Measurements from ENCODE around the gene GPBAR1.

The GPBAR1 gene

GRCh38 chr2:218264773-218265561 is 4.2 kb downstream of the GPBAR1 start:
- H3K9me3 ChIP-seq (ENCODE audit: insufficient read depth, low read length, severe bottlenecking): no peaks in the 10 kb centered on the region
- ATAC-seq (ENCODE audit: insufficient read depth, low read depth) (no peak), DNase-seq (no peak)
- no peak overlapping the region for H2AFZ ChIP-seq (ENCODE audit: low read depth, low read length)
- no peaks in the 10 kb centered on the region for H3K27me3 ChIP-seq (ENCODE audit: insufficient read depth, low read length, poor library complexity)
- peaks cover 20% of the 10 kb centered on the region for H3K4me1 ChIP-seq (ENCODE audit: insufficient read depth, low read length)
- no peak overlapping the region for H3K27ac ChIP-seq (ENCODE audit: low read length)
- H3K4me3 ChIP-seq (ENCODE audit: low read depth in 1 of 2, low read length in 2 of 2): no peak overlapping the region
- H3K4me2 ChIP-seq (ENCODE audit: insufficient read depth, low read length): no peak overlapping the region
- H4K20me1 ChIP-seq (ENCODE audit: insufficient read depth, low read length): peaks cover 31% of the 10 kb centered on the region
- peaks cover 50% of the 10 kb centered on the region for H3K36me3 ChIP-seq (ENCODE audit: insufficient read depth, low read length)
- H3K9ac ChIP-seq (ENCODE audit: low read depth, low read length): no peak overlapping the region
- TF ChIP-seq EZH2 (IDR thresholded peaks at IDR 0.05; ENCODE audit: borderline replicate concordance, low read depth, low read length, severe bottlenecking): no peak
- peaks cover 24% of the 10 kb centered on the region for H3K79me2 ChIP-seq (ENCODE audit: insufficient read depth, low read length)

GRCh38 chr2:218265626-218266025 is 4.8 kb downstream of the GPBAR1 start:
- TF ChIP-seq EZH2 (IDR thresholded peaks at IDR 0.05; ENCODE audit: borderline replicate concordance, low read depth, low read length, severe bottlenecking) (no peak), CTCF (IDR thresholded peaks at IDR 0.05; ENCODE audit: borderline replicate concordance, extremely low read depth, low read length, poor library complexity, severe bottlenecking) (no peak)
- H3K27ac ChIP-seq (ENCODE audit: low read length): no peak overlapping the region
- H3K79me2 ChIP-seq (ENCODE audit: insufficient read depth, low read length): peaks cover 27% of the 10 kb centered on the region
- H3K9me3 ChIP-seq (ENCODE audit: insufficient read depth, low read length, severe bottlenecking): no peaks in the 10 kb centered on the region
- no peak overlapping the region for H3K9ac ChIP-seq (ENCODE audit: low read depth, low read length)
- ATAC-seq (ENCODE audit: insufficient read depth, low read depth) (no peak), DNase-seq (no peak)
- H3K4me2 ChIP-seq (ENCODE audit: insufficient read depth, low read length): no peak overlapping the region
- H3K4me3 ChIP-seq (ENCODE audit: low read depth in 1 of 2, low read length in 2 of 2): no peak overlapping the region
- H2AFZ ChIP-seq (ENCODE audit: low read depth, low read length): no peak overlapping the region
- no peaks in the 10 kb centered on the region for H3K27me3 ChIP-seq (ENCODE audit: insufficient read depth, low read length, poor library complexity)
- H3K4me1 ChIP-seq (ENCODE audit: insufficient read depth, low read length): peaks cover 20% of the 10 kb centered on the region
- H4K20me1 ChIP-seq (ENCODE audit: insufficient read depth, low read length): peaks cover 31% of the 10 kb centered on the region
- peaks cover 50% of the 10 kb centered on the region for H3K36me3 ChIP-seq (ENCODE audit: insufficient read depth, low read length)

GRCh38 chr2:218266316-218266979 is 5.6 kb downstream of the GPBAR1 start:
- Histone ChIP-seq H3K4me2 (ENCODE audit: insufficient read depth, low read length) (0 out of 2 replicates have a peak overlapping the region, but pooled peaks have one; percentile 6), H3K4me3 (ENCODE audit: low read depth in 1 of 2, low read length in 2 of 2) (no peak overlapping the region), H3K27me3 (ENCODE audit: insufficient read depth, low read length, poor library complexity) (no peaks in the 10 kb centered on the region), H3K36me3 (ENCODE audit: insufficient read depth, low read length) (peaks cover 50% of the 10 kb centered on the region), H4K20me1 (ENCODE audit: insufficient read depth, low read length) (peaks cover 31% of the 10 kb centered on the region), H3K4me1 (ENCODE audit: insufficient read depth, low read length) (peaks cover 26% of the 10 kb centered on the region), H3K27ac (ENCODE audit: low read length) (no peak overlapping the region), H3K79me2 (ENCODE audit: insufficient read depth, low read length) (peaks cover 35% of the 10 kb centered on the region), H3K9me3 (ENCODE audit: insufficient read depth, low read length, severe bottlenecking) (no peaks in the 10 kb centered on the region), H2AFZ (ENCODE audit: low read depth, low read length) (no peak overlapping the region), H3K9ac (ENCODE audit: low read depth, low read length) (no peak overlapping the region)
- no peak for ATAC-seq (ENCODE audit: insufficient read depth, low read depth)
- no peak for DNase-seq
- TF ChIP-seq EZH2 (IDR thresholded peaks at IDR 0.05; ENCODE audit: borderline replicate concordance, low read depth, low read length, severe bottlenecking) (no peak), CTCF (IDR thresholded peaks at IDR 0.05; ENCODE audit: borderline replicate concordance, extremely low read depth, low read length, poor library complexity, severe bottlenecking) (no peak)

- no peak overlapping the region for H3K4me3 ChIP-seq (ENCODE audit: low read depth in 1 of 2, low read length in 2 of 2)
- ATAC-seq (ENCODE audit: insufficient read depth, low read depth): no peak
- no peak overlapping the region for H2AFZ ChIP-seq (ENCODE audit: low read depth, low read length)
- peaks cover 34% of the 10 kb centered on the region for H4K20me1 ChIP-seq (ENCODE audit: insufficient read depth, low read length)
- TF ChIP-seq EZH2 (IDR thresholded peaks at IDR 0.05; ENCODE audit: borderline replicate concordance, low read depth, low read length, severe bottlenecking) (no peak), CTCF (IDR thresholded peaks at IDR 0.05; ENCODE audit: borderline replicate concordance, extremely low read depth, low read length, poor library complexity, severe bottlenecking) (no peak)
- peaks cover 55% of the 10 kb centered on the region for H3K36me3 ChIP-seq (ENCODE audit: insufficient read depth, low read length)
- no peak for DNase-seq
- H3K27ac ChIP-seq (ENCODE audit: low read length): no peak overlapping the region
- H3K79me2 ChIP-seq (ENCODE audit: insufficient read depth, low read length): peaks cover 43% of the 10 kb centered on the region
- no peaks in the 10 kb centered on the region for H3K27me3 ChIP-seq (ENCODE audit: insufficient read depth, low read length, poor library complexity)
- peaks cover 35% of the 10 kb centered on the region for H3K4me1 ChIP-seq (ENCODE audit: insufficient read depth, low read length)
- 0 out of 2 replicates have a peak overlapping the region, but pooled peaks have one; percentile 16 for H3K4me2 ChIP-seq (ENCODE audit: insufficient read depth, low read length)
- no peaks in the 10 kb centered on the region for H3K9me3 ChIP-seq (ENCODE audit: insufficient read depth, low read length, severe bottlenecking)
- peak overlapping the region; percentile 10; the same call in 1 of the 2 replicates for H3K9ac ChIP-seq (ENCODE audit: low read depth, low read length)
Observed at GRCh38 chr2:218267259-218267658, 6.4 kb downstream of the GPBAR1 start.

All from DND-41 (cell line).